H9 (cell line): ENCODE results near the gene OLA1. TPM values are rescaled to one million over a fixed set of nuclear protein-coding genes. Genes with fewer than 3 reads are reported as not detected.

Experiments used
- DNase-seq: peaks from one replicate; pipeline ENCODE4 v3.0.0-alpha.2; 2017
- H2AFZ ChIP-seq: one replicate; pipeline ENCODE4 v1.6.1; 2013; ENCODE audit warnings: mild to moderate bottlenecking, low read length, control low read depth, moderate library complexity
- H2AK5ac ChIP-seq: 2 replicates; pipeline ENCODE4 v1.6.1; 2013; ENCODE audit warnings: low read length, control low read depth, mixed read lengths; ENCODE audit not compliant: insufficient read length
- H2BK120ac ChIP-seq: one replicate; pipeline ENCODE4 v1.6.1; 2013; ENCODE audit warnings: low read depth, mild to moderate bottlenecking, low read length, control low read depth, inconsistent platforms; ENCODE audit not compliant: poor library complexity, severe bottlenecking
- H2BK12ac ChIP-seq: 2 replicates; pipeline ENCODE4 v1.6.1; 2013; ENCODE audit warnings: low read length, control low read depth, mixed read lengths, low read depth; ENCODE audit not compliant: insufficient read length
- H2BK15ac ChIP-seq: 2 replicates; pipeline ENCODE4 v1.6.1; 2013; ENCODE audit warnings: low read depth, low read length, control low read depth
- H2BK20ac ChIP-seq: one replicate; pipeline ENCODE4 v1.6.1; 2013; ENCODE audit warnings: low read depth, mild to moderate bottlenecking, low read length, control low read depth, inconsistent platforms; ENCODE audit not compliant: poor library complexity, severe bottlenecking
- H2BK5ac ChIP-seq: 2 replicates; pipeline ENCODE4 v1.6.1; 2013; ENCODE audit warnings: low read length, control low read depth, mixed read lengths; ENCODE audit not compliant: insufficient read length
- H3K14ac ChIP-seq: 2 replicates; pipeline ENCODE4 v1.6.1; 2013; ENCODE audit warnings: low read length, control low read depth; ENCODE audit not compliant: insufficient read depth
- H3K18ac ChIP-seq: 2 replicates; pipeline ENCODE4 v1.6.1; 2013; ENCODE audit warnings: low read depth, mild to moderate bottlenecking, mixed read lengths, low read length, control low read depth; ENCODE audit not compliant: insufficient read length
- H3K23ac ChIP-seq: 2 replicates; pipeline ENCODE4 v1.6.1; 2013; ENCODE audit warnings: low read length, control low read depth, mixed read lengths, low read depth; ENCODE audit not compliant: insufficient read length
- H3K23me2 ChIP-seq: 2 replicates; pipeline ENCODE4 v1.6.1; 2013; ENCODE audit warnings: low read depth, mild to moderate bottlenecking, mixed read lengths, low read length, control low read depth; ENCODE audit not compliant: insufficient read length, poor library complexity, severe bottlenecking
- H3K27ac ChIP-seq: 2 replicates; pipeline ENCODE4 v1.5.1; 2013; ENCODE audit warnings: low read length, control low read depth, mixed read lengths, low read depth; ENCODE audit not compliant: insufficient read length
- H3K27me3 ChIP-seq: 2 replicates; pipeline ENCODE4 v1.6.1; 2013; ENCODE audit warnings: low read length, control low read depth, inconsistent platforms; ENCODE audit not compliant: insufficient read depth
- H3K4ac ChIP-seq: 2 replicates; pipeline ENCODE4 v1.6.1; 2013; ENCODE audit warnings: low read depth, mild to moderate bottlenecking, control low read depth, inconsistent platforms, low read length, moderate library complexity
- H3K4me1 ChIP-seq: 2 replicates; pipeline ENCODE4 v1.6.1; 2013; ENCODE audit warnings: low read length, control low read depth, inconsistent platforms; ENCODE audit not compliant: insufficient read depth
- H3K4me2 ChIP-seq: 2 replicates; pipeline ENCODE4 v1.6.1; 2013; ENCODE audit warnings: low read length, control low read depth, mixed read lengths; ENCODE audit not compliant: insufficient read length, insufficient read depth
- H3K56ac ChIP-seq: 2 replicates; pipeline ENCODE4 v1.6.1; 2013; ENCODE audit warnings: low read depth, mild to moderate bottlenecking, mixed read lengths, low read length, control low read depth; ENCODE audit not compliant: insufficient read length
- H3K79me1 ChIP-seq: 2 replicates; pipeline ENCODE4 v1.6.1; 2013; ENCODE audit warnings: low read depth, mild to moderate bottlenecking, moderate library complexity, low read length, control low read depth, inconsistent platforms; ENCODE audit not compliant: insufficient read depth, poor library complexity, severe bottlenecking
- H3K79me2 ChIP-seq: 2 replicates; pipeline ENCODE4 v1.6.1; 2013; ENCODE audit warnings: low read length, control low read depth, inconsistent platforms; ENCODE audit not compliant: insufficient read depth
- H3K9ac ChIP-seq: 2 replicates; pipeline ENCODE4 v1.6.1; 2013; ENCODE audit warnings: low read length, control low read depth, mixed read lengths; ENCODE audit not compliant: insufficient read length; ENCODE audit errors: extremely low read depth
- H3K9me3 ChIP-seq: one replicate; pipeline ENCODE4 v1.6.1; 2013; ENCODE audit warnings: low read depth, low read length, inconsistent platforms; ENCODE audit not compliant: control insufficient read depth
- H3T11ph ChIP-seq: one replicate; pipeline ENCODE4 v1.6.1; 2013; ENCODE audit warnings: mild to moderate bottlenecking, low read length, control low read depth, inconsistent platforms
- H4K20me1 ChIP-seq: one replicate; pipeline ENCODE4 v1.6.1; 2013; ENCODE audit not compliant: control insufficient read depth, insufficient read length, insufficient read depth
- H4K5ac ChIP-seq: 2 replicates; pipeline ENCODE4 v1.6.1; 2013; ENCODE audit warnings: low read depth, mild to moderate bottlenecking, mixed read lengths, low read length, control low read depth; ENCODE audit not compliant: insufficient read length
- H4K8ac ChIP-seq: replicated peaks from 2 replicates; pipeline ENCODE4 v1.6.1; 2013; ENCODE audit warnings: low read length, control low read depth, mixed read lengths, low read depth; ENCODE audit not compliant: insufficient read length
- H4K91ac ChIP-seq: 2 replicates; pipeline ENCODE4 v1.6.1; 2013; ENCODE audit warnings: low read depth, mild to moderate bottlenecking, moderate library complexity, mixed read lengths, low read length, control low read depth; ENCODE audit not compliant: insufficient read length
- H3K27ac Mint-ChIP-seq, 3 experiments: 2 replicates in 2 of 3; 3 replicates in 1 of 3; pipeline ENCODE4 v1.8.0; 2020 to 2021; ENCODE audit warnings: mixed read lengths in 3 of 3, mild to moderate bottlenecking in 1 of 3, moderate library complexity in 1 of 3
- H3K27me3 Mint-ChIP-seq: 2 replicates; pipeline ENCODE4 v1.8.0; 2021; ENCODE audit warnings: low read depth, mild to moderate bottlenecking, moderate library complexity, mixed read lengths
- H3K36me3 Mint-ChIP-seq, 3 experiments: 2 replicates in 2 of 3; 3 replicates in 1 of 3; pipeline ENCODE4 v1.8.0; 2020 to 2021; ENCODE audit warnings: low read depth in 3 of 3, mixed read lengths in 3 of 3; ENCODE audit not compliant: insufficient read depth in 1 of 3
- H3K4me1 Mint-ChIP-seq, 2 experiments: 2 replicates each; pipeline ENCODE4 v1.8.0; 2020; ENCODE audit warnings: mixed read lengths in 2 of 2
- H3K4me3 Mint-ChIP-seq, 2 experiments: 2 replicates in 1 of 2; 3 replicates in 1 of 2; pipeline ENCODE4 v1.8.0; 2020 to 2021; ENCODE audit warnings: mild to moderate bottlenecking in 2 of 2, mixed read lengths in 2 of 2, moderate library complexity in 1 of 2
- H3K9me3 Mint-ChIP-seq, 2 experiments: 2 replicates in 1 of 2; 3 replicates in 1 of 2; pipeline ENCODE4 v1.8.0; 2020; ENCODE audit warnings: mild to moderate bottlenecking in 2 of 2, mixed read lengths in 2 of 2, moderate library complexity in 1 of 2
- CTCF ChIP-seq: fragments of 200-600 bp; sonication (generic); conservative IDR thresholded peaks from 3 replicates; pipeline ENCODE4 v1.8.0; 2021; ENCODE audit warnings: antibody characterized with exemption, mild to moderate bottlenecking
- WGBS: extraction: QIAGEN DNeasy Blood & Tissue Kit; methylation state at CpG from one replicate; pipeline ENCODE4 v1.1.7; 2013; ENCODE audit warnings: missing lambda C conversion rate, low lambda C conversion rate, mixed read lengths; ENCODE audit not compliant: insufficient read length; ENCODE audit errors: extremely low coverage; 5-methylcytosine and 5-hydroxymethylcytosine counted together
- total RNA-seq: library from RNA; stranded (reverse); gene quantifications from 2 replicates; pipeline ENCODE4 v1.2.1, GENCODE V29; 2021

The OLA1 gene
- total RNA-seq, 1 experiment from 2014 or later, result 133 TPM

- no peaks in the 10 kb centered on the region; a peak in 2 of 7 replicates for H3K36me3 Mint-ChIP-seq
- H3K79me2 ChIP-seq, result no peaks in the 10 kb centered on the region
- H3K4me2 ChIP-seq, result no peak overlapping the region
- H3K27me3 ChIP-seq, result no peaks in the 10 kb centered on the region; the same call in 1 of the 2 replicates
- H2BK12ac ChIP-seq, result no peak overlapping the region
- H3K4me1 ChIP-seq, result peaks cover 7% of the 10 kb centered on the region
- no peak overlapping the region for H3T11ph ChIP-seq
- no peak overlapping the region for H3K9ac ChIP-seq
- H4K91ac ChIP-seq, result no peak overlapping the region
- no peak overlapping the region for H2BK5ac ChIP-seq
- no peak overlapping the region for H3K23ac ChIP-seq
- H3K27ac Mint-ChIP-seq, result no peak overlapping the region
- no peak overlapping the region for H4K5ac ChIP-seq
- H3K18ac ChIP-seq, result no peak overlapping the region
- H3K27ac ChIP-seq, result no peak overlapping the region
- no peaks in the 10 kb centered on the region; a peak in 1 of 5 replicates for H3K9me3 Mint-ChIP-seq
- H2AK5ac ChIP-seq, result no peak overlapping the region
- no peaks in the 10 kb centered on the region for H3K27me3 Mint-ChIP-seq
- H2BK15ac ChIP-seq, result no peak overlapping the region
- no peaks in the 10 kb centered on the region for H3K9me3 ChIP-seq
- WGBS, result no CpG with 5 or more reads among the region's 13 CpGs
- no peak overlapping the region for H2AFZ ChIP-seq
- peak; percentile 55 for DNase-seq
- H3K23me2 ChIP-seq, result no peaks in the 10 kb centered on the region
- no peak overlapping the region for H3K56ac ChIP-seq
- H3K4ac ChIP-seq, result no peak overlapping the region
- no peaks in the 10 kb centered on the region for H3K79me1 ChIP-seq
- no peaks in the 10 kb centered on the region for H4K20me1 ChIP-seq
- no peak overlapping the region for H4K8ac ChIP-seq
- H3K14ac ChIP-seq, result no peak overlapping the region
- no peak for TF ChIP-seq CTCF
- H3K4me1 Mint-ChIP-seq, result peaks cover 35 to 44% of the 10 kb centered on the region in 2 experiments
- no peak overlapping the region for H2BK20ac ChIP-seq
- H2BK120ac ChIP-seq, result no peak overlapping the region
- 0 out of 5 replicates have a peak overlapping the region, but pooled peaks of 1 of the 2 experiments have one; percentile 27 for H3K4me3 Mint-ChIP-seq
Observed at GRCh38 chr2:174051741-174052583, 196.4 kb downstream of the OLA1 start.
